ENCODE results near the gene OPCML.

DNA sequence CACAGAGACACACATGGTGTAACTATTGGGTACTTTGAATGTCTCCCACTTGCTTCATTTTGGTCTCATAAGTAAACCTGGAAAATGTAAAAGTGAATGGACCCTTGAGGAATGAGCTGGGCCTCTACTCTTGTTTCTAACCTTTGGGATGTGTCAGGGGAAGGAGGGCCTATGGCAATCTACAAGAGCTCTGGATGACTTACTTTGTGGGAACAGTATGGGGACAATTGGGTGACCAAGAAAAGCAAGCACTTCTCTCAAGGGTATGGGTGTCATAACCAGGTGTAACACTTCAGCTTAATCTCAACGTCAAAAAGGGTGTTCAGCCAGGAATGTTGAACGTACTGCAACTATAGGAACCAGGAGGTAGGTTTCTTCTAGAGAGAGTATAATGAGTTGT lies 144.0 kb downstream of the OPCML start:
- TF ChIP-seq, protein P1, sequence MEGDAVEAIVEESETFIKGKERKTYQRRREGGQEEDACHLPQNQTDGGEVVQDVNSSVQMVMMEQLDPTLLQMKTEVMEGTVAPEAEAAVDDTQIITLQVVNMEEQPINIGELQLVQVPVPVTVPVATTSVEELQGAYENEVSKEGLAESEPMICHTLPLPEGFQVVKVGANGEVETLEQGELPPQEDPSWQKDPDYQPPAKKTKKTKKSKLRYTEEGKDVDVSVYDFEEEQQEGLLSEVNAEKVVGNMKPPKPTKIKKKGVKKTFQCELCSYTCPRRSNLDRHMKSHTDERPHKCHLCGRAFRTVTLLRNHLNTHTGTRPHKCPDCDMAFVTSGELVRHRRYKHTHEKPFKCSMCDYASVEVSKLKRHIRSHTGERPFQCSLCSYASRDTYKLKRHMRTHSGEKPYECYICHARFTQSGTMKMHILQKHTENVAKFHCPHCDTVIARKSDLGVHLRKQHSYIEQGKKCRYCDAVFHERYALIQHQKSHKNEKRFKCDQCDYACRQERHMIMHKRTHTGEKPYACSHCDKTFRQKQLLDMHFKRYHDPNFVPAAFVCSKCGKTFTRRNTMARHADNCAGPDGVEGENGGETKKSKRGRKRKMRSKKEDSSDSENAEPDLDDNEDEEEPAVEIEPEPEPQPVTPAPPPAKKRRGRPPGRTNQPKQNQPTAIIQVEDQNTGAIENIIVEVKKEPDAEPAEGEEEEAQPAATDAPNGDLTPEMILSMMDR (conservative IDR thresholded peaks at IDR 0.05; ENCODE audit: low read depth in 2 of 2), result no peak
- TF ChIP-seq ZNF114 (CRISPR knock-in tag; IDR thresholded peaks at IDR 0.05) (no peak), POLR2AphosphoS5 (IDR thresholded peaks at IDR 0.05; ENCODE audit: low read depth) (no peak), ZNF331 (CRISPR knock-in tag; IDR thresholded peaks at IDR 0.05; ENCODE audit: low read depth) (no peak), EZH2 (IDR thresholded peaks at IDR 0.05; ENCODE audit: low read depth, unreplicated experiment) (no peak), EZH2phosphoT487 (IDR thresholded peaks at IDR 0.05; ENCODE audit: unreplicated experiment) (no peak), JUNB (IDR thresholded peaks at IDR 0.05; ENCODE audit: unreplicated experiment) (no peak)

Measured in GM23338 (cell line).